ENCODE results near the gene LACTB. TPM values are rescaled to one million over a fixed set of nuclear protein-coding genes. Genes with fewer than 3 reads are reported as not detected.

Gene LACTB
- total RNA-seq, 3 donors from 2014 or later (not counting 1 experiment from before 2014, with no cell fraction given), result 17.1 to 29.1 (median 26.4) TPM

GRCh38 chr15:63185206-63185605 is 63.5 kb downstream of the LACTB start:
- H3K27ac ChIP-seq (ENCODE audit: low read length), result no peak overlapping the region
- no peaks in the 10 kb centered on the region for H3K9me3 ChIP-seq (ENCODE audit: control insufficient read depth, insufficient read depth, low read length)
- WGBS (ENCODE audit: insufficient coverage), result 74% methylated on average over 2 of the region's 2 CpGs
- H3K4me3 ChIP-seq (ENCODE audit: low read length), result no peak overlapping the region
- H3K4me1 Mint-ChIP-seq, result peaks cover 12 to 13% of the 10 kb centered on the region in 2 donors
- ATAC-seq (no peak), DNase-seq (no peak)
- H3K9me3 Mint-ChIP-seq, result no peaks in the 10 kb centered on the region
- no peak overlapping the region for H3K27ac Mint-ChIP-seq
- H3K27me3 Mint-ChIP-seq (ENCODE audit: low read depth in 2 of 2), result no peaks in the 10 kb centered on the region
- no peaks in the 10 kb centered on the region for H3K36me3 ChIP-seq (ENCODE audit: control insufficient read depth, insufficient read depth, low read length)
- no peaks in the 10 kb centered on the region for H3K36me3 Mint-ChIP-seq
- intact Hi-C loops (cut with micrococcal nuclease), result no loop called here
- TF ChIP-seq CTCF (IDR thresholded peaks at IDR 0.05), result no peak
- peaks cover 7% of the 10 kb centered on the region for H3K4me1 ChIP-seq (ENCODE audit: control insufficient read depth, insufficient read depth, low read length)
- no peaks in the 10 kb centered on the region for H3K27me3 ChIP-seq (ENCODE audit: control insufficient read depth, insufficient read depth, low read length)
- no peak overlapping the region for H3K4me3 Mint-ChIP-seq

GRCh38 chr15:63186065-63186464 is 64.4 kb downstream of the LACTB start:
- Histone ChIP-seq H3K36me3 (ENCODE audit: control insufficient read depth, insufficient read depth, low read length) (no peaks in the 10 kb centered on the region), H3K4me3 (ENCODE audit: low read length) (no peak overlapping the region), H3K9me3 (ENCODE audit: control insufficient read depth, insufficient read depth, low read length) (no peaks in the 10 kb centered on the region), H3K27ac (ENCODE audit: low read length) (no peak overlapping the region), H3K27me3 (ENCODE audit: control insufficient read depth, insufficient read depth, low read length) (no peaks in the 10 kb centered on the region), H3K4me1 (ENCODE audit: control insufficient read depth, insufficient read depth, low read length) (peaks cover 7% of the 10 kb centered on the region)
- Mint-ChIP-seq H3K36me3 (no peaks in the 10 kb centered on the region), H3K4me3 (no peak overlapping the region), H3K27me3 (ENCODE audit: low read depth in 2 of 2) (no peaks in the 10 kb centered on the region), H3K4me1 (peaks cover 21% of the 10 kb centered on the region in 2 donors), H3K9me3 (no peaks in the 10 kb centered on the region), H3K27ac (no peak overlapping the region)
- TF ChIP-seq CTCF (IDR thresholded peaks at IDR 0.05), result no peak
- no peak for DNase-seq
- 95% methylated on average over 2 of the region's 2 CpGs for WGBS (ENCODE audit: insufficient coverage)
- no peak for ATAC-seq
- intact Hi-C loops (cut with micrococcal nuclease), result no loop called here

GRCh38 chr15:63187589-63188226 is 66.0 kb downstream of the LACTB start:
- Histone ChIP-seq H3K36me3 (ENCODE audit: control insufficient read depth, insufficient read depth, low read length) (no peaks in the 10 kb centered on the region), H3K4me1 (ENCODE audit: control insufficient read depth, insufficient read depth, low read length) (peaks cover 13% of the 10 kb centered on the region), H3K27me3 (ENCODE audit: control insufficient read depth, insufficient read depth, low read length) (no peaks in the 10 kb centered on the region), H3K9me3 (ENCODE audit: control insufficient read depth, insufficient read depth, low read length) (no peaks in the 10 kb centered on the region), H3K4me3 (ENCODE audit: low read length) (no peak overlapping the region), H3K27ac (ENCODE audit: low read length) (no peak overlapping the region)
- ATAC-seq (no peak), DNase-seq (no peak)
- WGBS (ENCODE audit: insufficient coverage), result 95% methylated on average over 5 of the region's 5 CpGs
- H3K27ac Mint-ChIP-seq, result peak overlapping the region in 1 of 2 donors; percentile 99
- intact Hi-C loops (cut with micrococcal nuclease), result no loop called here
- no peaks in the 10 kb centered on the region for H3K9me3 Mint-ChIP-seq
- no peak for TF ChIP-seq CTCF (IDR thresholded peaks at IDR 0.05)
- H3K36me3 Mint-ChIP-seq, result no peaks in the 10 kb centered on the region
- peak overlapping the region; percentile 97 for H3K4me3 Mint-ChIP-seq
- H3K27me3 Mint-ChIP-seq (ENCODE audit: low read depth in 2 of 2), result no peaks in the 10 kb centered on the region
- H3K4me1 Mint-ChIP-seq, result peaks cover 37 to 38% of the 10 kb centered on the region in 2 donors
